Neutrophil (primary cell): ENCODE results near the gene PITPNB.

Experiments used
- H3K27ac ChIP-seq: fragments of 200-600 bp; sonication (generic); 2 replicates; pipeline ENCODE4 v1.5.1; 2016; ENCODE audit warnings: mild to moderate bottlenecking, moderate library complexity
- H3K27me3 ChIP-seq: fragments of 200-600 bp; sonication (generic); 2 replicates; pipeline ENCODE4 v1.6.0; 2016; ENCODE audit warnings: mild to moderate bottlenecking
- H3K36me3 ChIP-seq: fragments of 200-600 bp; sonication (generic); 2 replicates; pipeline ENCODE4 v1.5.1; 2017
- H3K4me1 ChIP-seq, 2 experiments: fragments of 200-600 bp in 1 of 2; sonication (generic) in 1 of 2; 1 replicate in 1 of 2; 2 replicates in 1 of 2; pipeline versions ENCODE4 v1.5.1 to v1.6.1; 2013 to 2016; ENCODE audit warnings: low read depth in 1 of 2, low read length in 1 of 2, mild to moderate bottlenecking in 1 of 2, moderate library complexity in 1 of 2; ENCODE audit not compliant: control insufficient read depth in 1 of 2, insufficient read depth in 1 of 2
- H3K4me3 ChIP-seq, 2 experiments: fragments of 200-600 bp in 1 of 2; sonication (generic) in 1 of 2; 1 replicate in 1 of 2; 2 replicates in 1 of 2; pipeline ENCODE4 v1.5.1; 2013 to 2016; ENCODE audit warnings: low read depth in 1 of 2, low read length in 1 of 2, mild to moderate bottlenecking in 1 of 2, moderate library complexity in 1 of 2
- H3K9me3 ChIP-seq: fragments of 200-600 bp; sonication (generic); 2 replicates; pipeline ENCODE4 v1.5.1; 2016
- TF ChIP-seq, protein P1 (sequence below): fragments of 200-600 bp; sonication (generic); IDR thresholded peaks from 2 replicates; pipeline ENCODE4 v1.5.1; 2016; ENCODE audit warnings: antibody characterized with exemption

The PITPNB gene

DNA sequence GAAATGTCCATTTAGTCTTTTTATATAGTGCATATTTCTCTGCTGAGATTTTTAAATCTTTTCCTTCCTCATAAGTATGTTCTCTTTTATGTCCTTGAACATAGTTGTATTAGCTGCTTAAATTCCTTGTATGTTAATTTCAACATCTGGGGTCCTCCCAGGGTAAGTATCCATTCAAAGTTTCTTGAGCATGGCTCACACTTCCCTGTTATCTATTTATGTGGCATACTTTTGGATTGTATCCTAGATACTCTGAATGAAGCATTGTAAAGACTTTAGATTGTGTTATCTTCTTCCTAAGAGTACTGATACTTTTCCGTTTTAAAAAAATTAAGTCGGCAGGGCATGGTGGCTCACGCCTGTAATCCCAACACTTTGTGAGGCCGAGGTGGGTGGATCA, 28.4 kb upstream of the PITPNB start:
- H3K9me3 ChIP-seq = no peaks in the 10 kb centered on the region
- H3K36me3 ChIP-seq = no peaks in the 10 kb centered on the region
- TF ChIP-seq, protein P1, sequence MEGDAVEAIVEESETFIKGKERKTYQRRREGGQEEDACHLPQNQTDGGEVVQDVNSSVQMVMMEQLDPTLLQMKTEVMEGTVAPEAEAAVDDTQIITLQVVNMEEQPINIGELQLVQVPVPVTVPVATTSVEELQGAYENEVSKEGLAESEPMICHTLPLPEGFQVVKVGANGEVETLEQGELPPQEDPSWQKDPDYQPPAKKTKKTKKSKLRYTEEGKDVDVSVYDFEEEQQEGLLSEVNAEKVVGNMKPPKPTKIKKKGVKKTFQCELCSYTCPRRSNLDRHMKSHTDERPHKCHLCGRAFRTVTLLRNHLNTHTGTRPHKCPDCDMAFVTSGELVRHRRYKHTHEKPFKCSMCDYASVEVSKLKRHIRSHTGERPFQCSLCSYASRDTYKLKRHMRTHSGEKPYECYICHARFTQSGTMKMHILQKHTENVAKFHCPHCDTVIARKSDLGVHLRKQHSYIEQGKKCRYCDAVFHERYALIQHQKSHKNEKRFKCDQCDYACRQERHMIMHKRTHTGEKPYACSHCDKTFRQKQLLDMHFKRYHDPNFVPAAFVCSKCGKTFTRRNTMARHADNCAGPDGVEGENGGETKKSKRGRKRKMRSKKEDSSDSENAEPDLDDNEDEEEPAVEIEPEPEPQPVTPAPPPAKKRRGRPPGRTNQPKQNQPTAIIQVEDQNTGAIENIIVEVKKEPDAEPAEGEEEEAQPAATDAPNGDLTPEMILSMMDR = no peak
- H3K27me3 ChIP-seq = no peaks in the 10 kb centered on the region
- H3K4me1 ChIP-seq = no peaks in the 10 kb centered on the region
- H3K27ac ChIP-seq = no peak overlapping the region
- H3K4me3 ChIP-seq = no peak overlapping the region

GRCh38 chr22:27941143-27941542, 22.1 kb upstream of the PITPNB start:
- Histone ChIP-seq H3K4me1 (no peaks in the 10 kb centered on the region), H3K27me3 (no peaks in the 10 kb centered on the region), H3K4me3 (no peak overlapping the region), H3K36me3 (no peaks in the 10 kb centered on the region), H3K27ac (no peak overlapping the region), H3K9me3 (no peaks in the 10 kb centered on the region)
- TF ChIP-seq, protein P1 = no peak

DNA sequence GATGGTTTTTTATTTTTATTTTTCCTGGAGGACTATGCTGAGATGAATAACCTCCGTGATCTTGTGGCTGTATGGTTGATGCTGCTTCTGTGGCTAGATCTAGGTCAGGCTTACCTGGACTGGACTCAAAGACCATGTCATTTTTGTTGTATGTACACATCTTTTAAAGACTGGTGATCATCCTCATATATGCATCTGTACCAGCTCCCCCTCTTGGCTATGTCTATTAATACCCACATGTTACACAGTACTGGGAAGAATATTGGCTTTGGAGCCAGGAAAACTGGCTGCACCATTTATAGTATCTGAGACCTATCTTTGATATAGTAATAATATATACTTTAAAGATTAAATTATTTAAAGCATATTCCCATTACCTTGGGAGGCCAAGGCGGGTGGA, 18.4 kb upstream of the PITPNB start:
- Histone ChIP-seq H3K9me3 (no peaks in the 10 kb centered on the region), H3K27ac (no peak overlapping the region), H3K36me3 (no peaks in the 10 kb centered on the region), H3K4me1 (no peaks in the 10 kb centered on the region), H3K4me3 (no peak overlapping the region), H3K27me3 (no peaks in the 10 kb centered on the region)
- TF ChIP-seq, protein P1 = no peak

DNA sequence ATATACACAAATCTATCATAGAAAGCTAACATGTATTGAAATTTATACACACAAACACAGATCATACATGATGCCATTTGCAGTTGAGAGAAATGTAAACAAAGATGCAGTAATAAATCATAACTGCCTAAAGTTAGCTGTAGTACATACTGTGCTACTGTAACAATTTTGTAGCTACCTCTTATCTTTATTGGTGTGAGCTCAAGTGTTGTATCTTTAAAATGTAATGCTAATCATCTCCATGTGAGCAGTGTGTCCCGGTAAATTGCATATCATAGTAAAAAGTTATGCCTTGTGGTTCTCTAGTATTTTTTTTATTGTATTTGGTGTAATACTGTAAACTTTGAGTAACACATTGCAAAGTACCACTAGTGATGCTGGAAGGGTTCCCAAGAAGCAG, 16.8 kb upstream of the PITPNB start:
- no peaks in the 10 kb centered on the region for H3K27me3 ChIP-seq
- TF ChIP-seq, protein P1 = no peak
- no peak overlapping the region for H3K27ac ChIP-seq

DNA sequence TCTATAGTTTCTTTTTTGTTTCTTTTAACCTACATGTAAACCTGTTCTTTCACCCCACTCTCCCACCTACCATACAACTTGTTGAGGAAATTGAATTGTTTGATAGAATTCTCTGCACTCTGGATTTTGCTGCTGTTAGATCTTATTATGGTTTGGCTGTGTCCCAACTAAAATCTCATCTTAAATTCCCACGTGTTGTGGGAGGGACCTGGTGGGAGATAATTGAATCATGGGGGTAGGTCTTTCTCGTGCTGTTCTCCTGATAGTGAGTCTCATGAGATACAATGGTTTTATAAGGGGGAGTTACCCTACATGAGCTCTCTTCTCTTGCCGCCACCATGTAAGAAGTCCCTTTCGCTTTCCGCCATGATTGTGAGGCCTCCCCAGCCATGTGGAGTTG, 15.0 kb upstream of the PITPNB start:
- TF ChIP-seq, protein P1 = no peak

More for the DNA sequence above, 16.8 kb upstream of the PITPNB start:
- Histone ChIP-seq H3K9me3 (no peaks in the 10 kb centered on the region), H3K4me3 (no peak overlapping the region), H3K36me3 (no peaks in the 10 kb centered on the region), H3K4me1 (no peaks in the 10 kb centered on the region)

More for the DNA sequence above, 15.0 kb upstream of the PITPNB start:
- H3K27me3 ChIP-seq = no peaks in the 10 kb centered on the region
- H3K4me3 ChIP-seq = no peak overlapping the region
- H3K9me3 ChIP-seq = no peaks in the 10 kb centered on the region
- H3K4me1 ChIP-seq = no peaks in the 10 kb centered on the region
- H3K27ac ChIP-seq = no peak overlapping the region
- no peaks in the 10 kb centered on the region for H3K36me3 ChIP-seq
